HS-27A (cell line): ENCODE measurements around the gene CTIF.

Experiments used
- DNase-seq: peaks from one replicate; pipeline ENCODE4 v3.0.0-alpha.2; 2012; ENCODE audit warnings: low read depth, missing footprints

The CTIF gene

GRCh38 chr18:48835745-48836170 lies 296.9 kb downstream of the CTIF start:
- DNase-seq: no peak

GRCh38 chr18:48836231-48836805 lies 297.5 kb downstream of the CTIF start:
- no peak for DNase-seq

- no peak for DNase-seq
Measured at GRCh38 chr18:48836806-48837615, 298.2 kb downstream of the CTIF start.

GRCh38 chr18:48837676-48838075 lies 298.8 kb downstream of the CTIF start:
- no peak for DNase-seq

- no peak for DNase-seq
Measured at GRCh38 chr18:48838166-48838775, 299.4 kb downstream of the CTIF start.

GRCh38 chr18:48838921-48839818 lies 300.3 kb downstream of the CTIF start:
- DNase-seq: no peak

- DNase-seq: no peak
Measured at GRCh38 chr18:48839819-48840490, 301.1 kb downstream of the CTIF start.

GRCh38 chr18:48840491-48840877 lies 301.7 kb downstream of the CTIF start:
- no peak for DNase-seq

- no peak for DNase-seq
Measured at GRCh38 chr18:48841381-48842258, 302.8 kb downstream of the CTIF start.

GRCh38 chr18:48842259-48843061 lies 303.6 kb downstream of the CTIF start:
- no peak for DNase-seq

- no peak for DNase-seq
Measured at GRCh38 chr18:48843162-48843561, 304.3 kb downstream of the CTIF start.

- DNase-seq: no peak
Measured at GRCh38 chr18:48843596-48843995, 304.8 kb downstream of the CTIF start.

GRCh38 chr18:48844271-48844670 lies 305.4 kb downstream of the CTIF start:
- DNase-seq: no peak

GRCh38 chr18:48845174-48845573 lies 306.3 kb downstream of the CTIF start:
- no peak for DNase-seq

- DNase-seq: no peak
Measured at GRCh38 chr18:48846423-48846932, 307.6 kb downstream of the CTIF start.

GRCh38 chr18:48847807-48848486 lies 309.1 kb downstream of the CTIF start:
- DNase-seq: no peak

- DNase-seq: no peak
Measured at GRCh38 chr18:48848641-48849143, 309.9 kb downstream of the CTIF start.

GRCh38 chr18:48850822-48851598 lies 312.2 kb downstream of the CTIF start:
- no peak for DNase-seq
